ENCODE measurements around the gene SURF2.
A peak's percentile ranks its signal among the peaks of the same experiment; 100 is the strongest.
"Not testable (repeated sequence)": the region's sequence is repeated elsewhere in the genome, so short reads cannot be mapped to it uniquely, and the experiment has no call there.

Gene SURF2

DNA sequence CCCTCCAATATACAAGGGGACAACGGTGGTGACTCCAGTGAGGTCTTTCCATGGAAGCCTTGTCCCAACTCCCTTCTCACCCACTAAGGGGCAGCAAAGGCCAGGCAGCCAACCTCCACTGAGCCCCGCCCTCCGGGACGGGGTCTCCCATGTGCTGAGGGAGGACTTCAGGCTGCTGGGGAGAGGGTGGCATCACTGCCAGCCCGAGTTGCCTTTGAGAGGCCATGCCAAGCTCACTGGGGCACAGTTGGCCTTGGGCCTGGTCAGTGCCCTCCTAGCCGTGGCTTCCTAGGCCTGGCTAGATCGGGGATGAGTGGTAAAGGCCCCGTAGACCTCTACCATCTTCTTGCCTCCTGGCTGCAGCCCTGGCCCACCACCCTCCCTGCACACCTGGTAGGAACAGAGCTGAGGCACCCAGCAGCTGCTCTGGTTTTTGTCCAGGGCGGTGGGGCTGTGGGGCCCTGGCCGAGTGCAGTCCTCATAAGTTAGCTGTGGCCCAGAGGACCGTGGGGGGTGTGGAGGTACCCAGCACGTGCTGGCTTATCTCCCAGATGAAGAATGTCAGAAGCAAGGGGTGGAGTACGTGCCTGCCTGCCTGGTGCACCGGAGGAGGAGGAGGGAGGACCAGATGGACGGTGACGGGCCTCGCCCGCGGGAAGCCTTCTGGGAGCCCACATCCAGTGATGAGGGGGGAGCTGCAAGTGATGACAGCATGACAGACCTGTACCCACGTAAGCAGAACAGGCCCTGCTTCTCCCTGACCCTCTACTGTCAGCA lies 3.2 kb downstream of the SURF2 start:
- DNase-seq = no peak

DNA sequence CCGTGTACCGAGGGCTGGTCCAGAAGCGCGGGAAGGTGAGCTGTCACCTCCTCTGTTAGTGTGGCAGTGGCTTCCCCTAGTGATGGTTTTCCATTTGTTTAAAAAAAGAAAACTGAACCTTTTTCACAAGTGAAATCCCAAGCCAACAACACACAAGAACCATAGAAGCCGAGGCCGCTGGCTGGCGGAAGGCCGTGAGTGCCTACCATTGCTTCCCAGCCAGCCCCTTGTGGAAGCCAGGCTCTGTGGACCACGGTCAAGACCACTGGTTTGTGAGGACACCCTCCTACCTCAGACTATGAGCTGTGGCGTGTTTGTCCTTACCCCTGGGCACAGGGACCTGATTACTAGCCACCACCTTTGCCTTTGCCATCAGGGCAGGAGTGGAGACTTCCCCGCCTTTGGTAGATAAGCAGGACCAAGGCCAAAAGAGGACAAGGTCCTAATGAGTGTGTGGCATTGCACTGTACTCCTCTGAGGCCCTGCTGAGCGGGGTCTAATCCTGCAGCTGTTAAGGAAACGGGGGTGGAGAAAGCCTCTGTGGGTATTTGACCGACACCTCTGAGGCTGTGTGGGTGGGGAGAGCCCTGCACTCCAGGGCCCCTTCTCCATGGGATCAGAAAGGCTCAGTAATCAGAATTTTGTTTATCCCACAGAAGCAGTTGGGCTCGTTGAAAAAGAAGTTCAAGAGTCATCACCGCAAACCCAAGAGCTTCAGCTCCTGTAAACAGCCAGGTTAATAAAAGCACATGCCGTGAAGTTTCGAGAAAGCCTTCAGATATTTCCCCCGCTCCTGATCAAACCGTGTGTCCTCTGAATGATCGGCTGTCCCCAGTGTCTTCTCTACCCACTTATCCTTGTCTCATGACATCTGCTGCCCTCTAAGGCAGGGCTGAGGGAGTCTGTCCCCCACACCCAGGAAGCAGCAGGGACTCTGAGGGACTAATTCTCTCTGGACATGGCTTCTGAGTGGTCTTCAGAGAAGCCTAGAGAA lies 4.3 kb downstream of the SURF2 start:
- no peak for DNase-seq

- no peak for DNase-seq
These were observed 5.2 kb downstream of the SURF2 start for GRCh38 chr9:133361507-133362092.

DNA sequence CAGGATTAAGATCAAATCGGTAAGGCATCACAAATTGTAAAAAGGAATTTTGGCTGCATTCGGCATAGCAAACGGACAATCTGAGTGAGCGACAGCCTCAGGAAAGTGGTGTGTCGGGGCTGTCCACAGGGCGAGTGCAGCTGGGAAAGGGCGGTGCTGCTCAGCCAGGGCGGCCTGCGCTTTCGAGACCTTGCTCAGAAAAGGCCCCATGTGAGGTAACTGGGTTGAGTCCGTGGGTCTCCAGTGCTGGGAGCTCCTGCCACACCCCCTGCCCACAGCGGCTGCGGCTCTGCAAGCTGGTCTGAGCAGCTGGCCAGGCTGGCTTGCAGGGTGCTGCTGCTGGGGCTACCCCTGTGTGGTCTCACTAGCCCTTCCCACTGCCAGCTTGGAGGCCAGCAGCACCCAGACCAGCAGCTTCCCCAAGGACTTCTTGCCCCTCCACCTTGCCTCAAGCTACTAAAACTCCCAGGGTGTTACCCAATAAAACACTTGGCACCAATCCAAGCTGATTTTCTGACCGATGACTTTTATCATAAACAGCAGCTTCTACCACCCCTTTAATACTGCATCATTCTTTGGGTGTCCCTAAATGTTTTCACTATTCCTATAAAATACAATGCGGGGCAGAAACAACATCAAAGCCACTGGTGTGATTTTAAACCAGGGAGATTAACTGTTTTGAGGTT lies 6.2 kb downstream of the SURF2 start:
- DNase-seq = no peak

DNA sequence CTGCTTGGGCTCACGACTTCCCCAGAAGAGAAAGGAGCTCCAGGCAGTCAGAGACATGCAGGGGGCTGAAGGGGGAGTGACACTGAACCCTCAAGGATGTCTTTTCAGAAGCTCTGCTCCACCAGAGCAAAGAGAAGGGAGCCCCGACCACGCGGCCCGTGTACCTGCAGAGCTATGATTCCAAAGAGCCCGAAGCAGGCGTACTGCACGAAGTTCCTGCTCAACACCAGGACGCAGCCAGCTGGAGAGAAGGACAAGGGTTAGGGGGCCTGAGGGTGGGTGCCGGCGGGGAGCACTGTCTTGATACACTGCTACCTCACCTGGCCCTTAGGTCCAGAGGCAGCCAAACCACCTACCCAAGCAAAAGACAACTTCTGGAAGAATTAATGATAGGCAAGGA lies 10.1 kb downstream of the SURF2 start:
- DNase-seq = no peak

- no peak for DNase-seq
These were observed 10.9 kb downstream of the SURF2 start for GRCh38 chr9:133367221-133367620.

- DNase-seq = no peak
These were observed 11.4 kb downstream of the SURF2 start for GRCh38 chr9:133367778-133368177.

GRCh38 chr9:133368249-133368881 lies 12.0 kb downstream of the SURF2 start:
- DNase-seq = no peak

DNA sequence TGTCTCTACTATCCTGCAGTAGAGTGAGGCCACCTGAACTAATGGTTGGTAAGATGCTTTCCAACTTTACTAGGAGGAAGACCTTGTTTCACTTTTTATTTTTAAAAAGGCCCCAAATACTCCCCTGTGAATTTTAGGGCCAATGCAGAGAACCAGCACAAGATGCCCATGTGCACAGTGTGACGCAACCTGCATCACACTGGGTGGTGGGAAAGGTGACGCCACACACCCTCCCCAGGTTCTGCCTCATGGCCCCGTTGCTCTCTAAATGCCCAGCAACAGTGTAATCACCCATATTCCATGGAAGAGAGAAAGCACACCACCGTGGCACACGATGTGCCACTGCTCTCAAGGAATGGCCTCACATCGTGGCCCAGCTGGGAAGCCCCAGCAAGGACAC lies 13.1 kb downstream of the SURF2 start:
- no peak for DNase-seq

DNA sequence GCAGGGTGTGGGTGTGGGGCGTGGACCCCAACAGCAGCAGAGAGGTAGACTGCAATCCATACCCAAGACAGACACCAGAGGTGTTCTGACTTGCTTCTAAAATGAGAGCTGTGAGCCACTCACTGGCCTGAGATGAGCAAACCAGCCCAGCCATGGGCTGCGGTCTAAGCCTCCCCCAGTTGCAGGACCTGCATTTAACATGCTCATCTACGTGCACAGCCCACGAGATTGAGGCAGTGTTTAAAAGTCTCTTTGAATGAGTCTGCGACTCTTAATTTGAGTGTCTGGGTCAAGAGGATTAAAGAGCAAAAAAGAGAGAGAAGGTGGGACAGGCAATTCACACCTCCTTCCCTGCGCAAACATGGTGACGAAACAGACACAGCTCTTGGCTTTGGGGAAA lies 13.6 kb downstream of the SURF2 start:
- no peak for DNase-seq

- DNase-seq = no peak
These were observed 14.3 kb downstream of the SURF2 start for GRCh38 chr9:133370685-133371084.

DNA sequence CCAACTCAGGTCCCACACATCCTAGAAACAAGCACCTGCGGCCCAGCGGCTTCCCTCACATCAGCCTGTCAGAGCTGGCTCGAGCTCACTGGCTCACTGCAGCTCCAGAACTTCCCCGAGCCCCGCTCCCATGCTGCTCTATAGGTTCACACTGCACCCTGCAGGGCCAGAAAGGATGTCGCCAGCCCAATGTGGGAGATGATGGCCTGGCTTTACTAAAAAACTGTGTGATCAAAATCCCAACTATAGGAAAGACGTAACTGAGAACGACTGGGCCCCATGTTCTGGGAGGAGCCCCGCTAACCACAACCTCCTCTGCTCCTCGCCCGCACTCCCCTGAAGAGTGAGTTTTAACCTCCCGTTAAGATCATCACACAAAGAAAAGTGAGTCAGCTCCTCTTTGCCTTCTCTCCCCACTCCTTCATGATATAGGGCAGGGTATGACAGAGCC lies 14.9 kb downstream of the SURF2 start:
- no peak for DNase-seq

DNA sequence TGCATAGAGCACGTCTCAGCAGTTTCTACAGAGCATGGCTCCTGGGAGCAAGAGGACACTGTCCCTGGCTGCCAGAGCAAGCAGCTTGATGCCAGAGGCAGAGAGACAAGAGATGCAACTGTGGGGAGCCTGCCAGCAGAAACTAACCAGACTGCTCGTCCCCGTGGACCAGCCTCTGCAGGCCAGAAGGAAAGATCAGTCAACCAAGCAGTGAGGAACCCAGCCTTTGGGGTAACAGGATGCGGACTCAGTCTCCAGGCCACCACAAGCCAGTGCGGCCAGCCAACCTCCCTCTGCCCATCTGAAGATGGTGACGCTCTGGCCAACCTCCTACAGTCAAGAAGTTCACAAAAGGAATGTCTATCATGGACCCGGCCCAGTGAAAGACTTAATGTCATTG lies 15.8 kb downstream of the SURF2 start:
- DNase-seq = no peak

- DNase-seq = no peak
These were observed 18.3 kb downstream of the SURF2 start for GRCh38 chr9:133374612-133375115.

DNA sequence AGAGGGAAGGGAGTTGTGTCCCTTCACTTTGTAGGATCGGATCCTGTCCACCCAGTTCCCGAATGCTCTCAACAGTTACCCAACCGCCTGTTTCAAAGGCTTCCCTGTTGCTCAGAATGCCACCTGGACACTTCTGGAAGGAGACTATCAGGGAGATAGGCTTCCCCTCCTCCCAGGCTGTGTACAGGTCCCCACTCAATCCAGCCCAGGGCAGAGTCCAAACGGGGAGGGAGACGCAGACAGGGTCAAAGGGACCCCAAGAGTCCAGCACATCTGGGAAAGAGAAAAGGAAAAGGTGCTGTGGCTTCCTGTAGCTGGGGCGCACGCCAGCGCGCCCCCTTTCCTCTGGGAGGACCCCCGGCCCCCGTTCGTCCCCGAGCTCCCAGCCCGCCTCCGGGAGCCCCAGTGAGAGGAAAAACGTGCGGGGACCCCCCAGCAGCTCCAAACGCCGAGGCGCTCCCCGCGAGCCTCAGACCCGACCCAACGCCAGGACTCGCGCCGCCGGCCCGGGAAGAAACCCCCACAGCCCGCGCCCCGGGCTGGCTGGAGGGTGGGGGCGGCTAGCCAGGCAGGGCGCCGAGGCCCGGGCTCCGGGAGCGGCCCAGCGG lies 18.9 kb downstream of the SURF2 start:
- DNase-seq = peak; percentile 20

DNA sequence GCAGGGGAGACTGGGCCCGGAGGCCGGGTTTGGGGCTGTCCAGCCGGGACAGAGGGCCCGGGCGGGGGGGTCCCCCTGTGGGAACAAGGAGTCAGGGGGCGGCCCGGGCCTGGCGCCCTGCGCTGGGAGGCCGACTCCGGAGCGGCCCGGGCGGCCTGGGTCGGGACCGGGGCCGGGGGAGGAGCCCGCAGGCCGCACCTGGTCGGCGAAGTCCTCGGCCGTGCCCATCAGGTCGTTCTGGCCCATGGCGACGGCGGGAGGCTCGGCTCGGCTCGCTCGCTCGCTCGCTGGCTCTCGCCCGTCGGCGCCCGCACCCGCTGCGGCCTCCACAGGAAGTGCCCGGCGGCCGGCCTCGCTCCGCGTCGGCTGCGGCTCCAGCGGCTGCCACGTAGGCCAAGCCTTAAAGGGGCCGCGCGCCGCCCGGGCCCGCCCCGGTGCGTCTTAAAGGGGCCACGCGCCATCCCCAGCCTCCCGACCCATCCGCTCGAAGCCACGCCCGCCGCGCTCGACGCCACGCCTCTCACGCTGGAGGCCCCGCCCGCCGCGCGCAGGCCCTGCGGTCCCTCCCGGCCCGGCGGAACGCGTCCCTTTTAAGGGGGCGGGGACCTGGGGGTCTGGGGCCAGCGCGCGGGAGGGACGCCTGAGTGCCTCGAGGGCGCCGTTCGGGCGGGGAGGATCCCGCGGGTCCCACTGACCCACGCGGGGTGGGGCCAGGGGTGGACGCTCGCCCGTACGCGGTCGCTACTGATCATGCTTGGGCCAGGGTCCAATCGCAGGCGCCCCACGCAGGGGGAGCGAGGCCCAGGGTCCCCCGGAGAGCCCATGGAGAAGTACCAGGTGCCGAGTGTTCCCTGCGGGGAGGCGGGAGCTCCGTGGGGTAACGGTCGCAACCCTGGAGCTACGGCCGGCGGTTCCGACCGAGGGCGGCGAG lies 19.6 kb downstream of the SURF2 start, which contains the start of the genes STKLD1 and SURF4:
Gene STKLD1, plus strand, starts transcription at position 643 of the 931 bp plus-strand sequence. Its CDS starts 108 bp downstream, at position 751.
Gene SURF4, minus strand, starts transcription at position 337 of the 931 bp plus-strand sequence. Its CDS starts 91 bp downstream, at position 246.
- DNase-seq = peak; percentile 83

DNA sequence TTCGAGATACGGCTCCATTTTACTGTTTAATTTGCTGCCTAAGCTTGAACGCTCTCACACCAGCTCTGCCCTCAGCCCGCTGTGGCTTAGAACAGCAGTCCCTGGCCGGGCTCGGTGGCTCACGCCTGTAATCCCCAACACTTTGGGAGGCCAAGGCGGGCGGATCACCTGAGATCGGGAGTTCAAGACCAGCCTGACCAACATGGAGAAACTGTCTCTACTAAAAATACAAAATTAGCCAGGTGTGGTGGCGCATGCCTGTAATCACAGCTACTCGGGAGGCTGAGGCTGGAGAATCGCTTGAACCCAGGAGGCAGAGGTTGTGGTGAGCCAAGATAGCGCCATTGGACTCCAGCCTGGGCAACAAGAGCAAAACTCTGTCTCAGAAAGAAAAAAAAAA lies 20.9 kb downstream of the SURF2 start:
- not testable (repeated sequence) for DNase-seq

DNA sequence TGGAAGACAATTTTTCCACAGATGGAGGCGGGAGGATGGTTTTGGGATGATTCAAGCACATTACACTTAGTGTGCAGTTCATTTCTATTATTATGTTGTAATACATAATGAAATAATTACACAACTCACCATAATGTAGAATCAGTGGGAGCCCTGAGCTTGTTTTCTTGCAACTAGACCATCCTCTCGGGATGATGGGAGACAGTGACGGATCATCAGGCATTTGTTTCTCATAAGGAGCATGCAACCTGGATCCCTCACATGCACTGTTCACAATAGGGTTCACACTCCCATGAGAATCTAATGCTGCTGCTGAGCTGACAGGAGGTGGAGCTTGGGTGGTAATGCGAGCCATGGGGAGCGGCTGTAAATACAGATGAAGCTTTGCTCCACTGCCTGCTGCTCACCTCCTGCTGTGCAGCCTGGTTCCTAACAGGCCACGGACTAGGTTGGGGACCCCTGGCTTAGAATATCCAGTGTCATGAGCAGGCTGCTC lies 21.4 kb downstream of the SURF2 start:
- no peak for DNase-seq

- no peak for DNase-seq
These were observed 22.1 kb downstream of the SURF2 start for GRCh38 chr9:133378408-133378962.

Data from NCI-H1105 (cell line).